PC-3 (cell line): Measurements from ENCODE around the gene PCBP3. TPM values are rescaled to one million over a fixed set of nuclear protein-coding genes. Genes with fewer than 3 reads are reported as not detected.

Source experiments
- ATAC-seq: fragments of 200-7000 bp; cut with Tn5 transposase; 2 replicates; pipeline ENCODE4 v1.9.1; 2020; ENCODE audit warnings: mild to moderate bottlenecking, moderate library complexity
- BruUV-seq: library from RNA; stranded (reverse); fragments of 400-500 nt; replicated peaks from 2 replicates; lab custom pipeline; 2021; lab: Mats Ljungman, UMichigan
- CTCF ChIA-PET: fragments of 300-600 bp; sonication (Branson Sonifier 250); formaldehyde crosslinking; loops from one replicate; lab custom pipeline; 2022; ENCODE audit warnings: antibody characterized with exemption; lab: Charles Lee
- POLR2A ChIA-PET: fragments of 300-600 bp; sonication (Branson Sonifier 250); formaldehyde crosslinking; loops from one replicate; lab custom pipeline; 2022; ENCODE audit warnings: antibody characterized with exemption; ENCODE audit not compliant: unreplicated experiment; lab: Charles Lee
- DNase-seq: peaks from one replicate; pipeline ENCODE4 v3.0.0-alpha.2; 2015
- H2AFZ ChIP-seq: fragments of 300-600 bp; sonication (generic); 2 replicates; pipeline ENCODE4 v1.6.0; 2016; ENCODE audit warnings: antibody characterized with exemption, low read length
- H3F3A ChIP-seq: fragments of 300-600 bp; sonication (generic); one replicate; pipeline ENCODE4 v1.6.0; 2017; ENCODE audit warnings: antibody characterized with exemption, low read length, control low read depth, mild to moderate bottlenecking; ENCODE audit not compliant: unreplicated experiment
- H3K27ac ChIP-seq: fragments of 300-600 bp; sonication (generic); 2 replicates; pipeline ENCODE4 v1.5.1; 2016; ENCODE audit warnings: mild to moderate bottlenecking, low read length
- H3K27me3 ChIP-seq: fragments of 300-600 bp; sonication (generic); 2 replicates; pipeline ENCODE4 v1.6.1; 2016; ENCODE audit warnings: low read length, mixed read lengths
- H3K36me3 ChIP-seq: fragments of 300-600 bp; sonication (generic); 2 replicates; pipeline ENCODE4 v1.6.1; 2016; ENCODE audit warnings: low read depth, mixed run types, low read length, mixed read lengths
- H3K4me1 ChIP-seq: fragments of 300-600 bp; sonication (generic); 2 replicates; pipeline ENCODE4 v1.5.1; 2016; ENCODE audit warnings: low read length; ENCODE audit not compliant: insufficient read depth
- H3K4me2 ChIP-seq: fragments of 300-600 bp; sonication (generic); 2 replicates; pipeline ENCODE4 v1.6.0; 2016; ENCODE audit warnings: low read length
- H3K4me3 ChIP-seq: fragments of 300-600 bp; sonication (generic); 2 replicates; pipeline ENCODE4 v1.5.1; 2016; ENCODE audit warnings: mild to moderate bottlenecking, low read length, mixed read lengths
- H3K79me2 ChIP-seq: fragments of 300-600 bp; sonication (generic); 2 replicates; pipeline ENCODE4 v1.6.1; 2017; ENCODE audit warnings: low read length, mixed read lengths
- H3K9ac ChIP-seq: fragments of 300-600 bp; sonication (generic); 2 replicates; pipeline ENCODE4 v1.6.0; 2016; ENCODE audit warnings: mild to moderate bottlenecking, low read length
- H3K9me2 ChIP-seq: fragments of 300-600 bp; sonication (generic); replicated peaks from 2 replicates; pipeline ENCODE4 v1.6.1; 2016; ENCODE audit warnings: mixed run types, low read length, mixed read lengths
- H3K9me3 ChIP-seq: fragments of 300-600 bp; sonication (generic); 2 replicates; pipeline ENCODE4 v1.6.1; 2016; ENCODE audit warnings: low read length, mixed read lengths
- H4K20me1 ChIP-seq: fragments of 300-600 bp; sonication (generic); 2 replicates; pipeline ENCODE4 v1.6.1; 2016; ENCODE audit warnings: low read length, mixed read lengths
- CTCF ChIP-seq: fragments of 300-600 bp; sonication (generic); conservative IDR thresholded peaks from 2 replicates; pipeline ENCODE4 v1.5.1; 2017; ENCODE audit warnings: antibody characterized with exemption, low read depth, mild to moderate bottlenecking, low read length
- EZH2 ChIP-seq: fragments of 300-600 bp; sonication (generic); IDR thresholded peaks from one replicate; pipeline ENCODE4 v1.6.1; 2017; ENCODE audit warnings: antibody characterized with exemption, mild to moderate bottlenecking, low read length; ENCODE audit not compliant: unreplicated experiment
- EZH2phosphoT487 ChIP-seq: fragments of 300-600 bp; sonication (generic); IDR thresholded peaks from 2 replicates; pipeline ENCODE4 v1.6.1; 2018; ENCODE audit warnings: mild to moderate bottlenecking, antibody characterized with exemption, low read length, borderline replicate concordance
- intact Hi-C: fragments of 100-400 bp; cut with micrococcal nuclease; formaldehyde crosslinking; loops from 2 replicates; pipeline ENCODE4 v1.9.0; 2023
- total RNA-seq: library from RNA; depleted of rRNA; stranded (reverse); fragments of >200 nt; gene quantifications from 2 replicates; pipeline ENCODE4 v1.2.3, GENCODE V29; 2014

PCBP3 gene
- total RNA-seq, 1 experiment from 2014 or later, result 2.4 TPM

- H2AFZ ChIP-seq, result peak overlapping the region; percentile 52; the same call in 1 of the 2 replicates
- H3K9me3 ChIP-seq, result no peaks in the 10 kb centered on the region
- H4K20me1 ChIP-seq, result no peaks in the 10 kb centered on the region
- intact Hi-C loops, result loop anchor here (1.0 kb wide), 1 partner anchor 264 kb away; no protein-coding TSS in a partner anchor
- H3K4me3 ChIP-seq, result no peak overlapping the region
- H3F3A ChIP-seq, result peaks cover 5% of the 10 kb centered on the region
- peaks cover 31% of the 10 kb centered on the region for H3K4me1 ChIP-seq
- H3K27me3 ChIP-seq, result no peaks in the 10 kb centered on the region
- ChIA-PET CTCF (interaction anchor here (0.6 to 1.0 kb wide), 3 partner anchors 59 to 680 kb away, joined by 4 to 6 read pairs (median 4); no protein-coding TSS in a partner anchor), POLR2A (no interaction called here)
- peak overlapping the region; percentile 90 for H3K27ac ChIP-seq
- DNase-seq, result peak; percentile 95
- no peaks in the 10 kb centered on the region for H3K36me3 ChIP-seq
- H3K79me2 ChIP-seq, result no peaks in the 10 kb centered on the region
- H3K4me2 ChIP-seq, result peak overlapping the region; percentile 50; the same call in 1 of the 2 replicates
- ATAC-seq, result peak; percentile 68
- no peaks in the 10 kb centered on the region for H3K9me2 ChIP-seq
- peak overlapping the region; percentile 46; the same call in 1 of the 2 replicates for H3K9ac ChIP-seq
- BruUV-seq, result no TSS peak
- TF ChIP-seq CTCF (peak; percentile 95), EZH2 (no peak)
These were observed 176.9 kb downstream of the PCBP3 start for GRCh38 chr21:45820171-45821091.

- DNase-seq, result no peak
- H3K4me2 ChIP-seq, result no peak overlapping the region
- H3K27ac ChIP-seq, result no peak overlapping the region
- H2AFZ ChIP-seq, result no peak overlapping the region
- H3K4me3 ChIP-seq, result no peak overlapping the region
- no peaks in the 10 kb centered on the region for H3K79me2 ChIP-seq
- no peaks in the 10 kb centered on the region for H3K9me3 ChIP-seq
- TF ChIP-seq CTCF (no peak), EZH2 (no peak), EZH2phosphoT487 (no peak)
- peaks cover 31% of the 10 kb centered on the region for H3K4me1 ChIP-seq
- intact Hi-C loops, result no loop called here
- no peaks in the 10 kb centered on the region for H3K9me2 ChIP-seq
- CTCF ChIA-PET, result interaction anchor here (0.6 to 1.0 kb wide), 3 partner anchors 58 to 681 kb away, joined by 4 to 6 read pairs (median 4); no protein-coding TSS in a partner anchor
- no peaks in the 10 kb centered on the region for H3K36me3 ChIP-seq
- no peaks in the 10 kb centered on the region for H4K20me1 ChIP-seq
- peaks cover 5% of the 10 kb centered on the region for H3F3A ChIP-seq
- no peak for ATAC-seq
- no TSS peak for BruUV-seq
- H3K27me3 ChIP-seq, result no peaks in the 10 kb centered on the region
- H3K9ac ChIP-seq, result no peak overlapping the region
- POLR2A ChIA-PET, result no interaction called here
These were observed 177.9 kb downstream of the PCBP3 start for GRCh38 chr21:45821315-45821962.
